Measurements from ENCODE around the gene MAP3K8. TPM values are rescaled to one million over a fixed set of nuclear protein-coding genes. Genes with fewer than 3 reads are reported as not detected.

Gene MAP3K8
- total RNA-seq, 1 experiment from 2014 or later: 4.8 TPM

GRCh38 chr10:30489346-30489745, 55.4 kb downstream of the MAP3K8 start:
- ChIA-PET CTCF (interaction anchor here (0.7 kb wide), 1 partner anchor 1808 kb away, joined by 3 read pairs; no protein-coding TSS in a partner anchor), POLR2A (no interaction called here)
- no peaks in the 10 kb centered on the region for H3K27me3 ChIP-seq (ENCODE audit: control insufficient read depth, insufficient read depth, low read length)
- TF ChIP-seq CTCF (IDR thresholded peaks at IDR 0.05): no peak
- TF ChIP-seq TCF7L2 (IDR thresholded peaks at IDR 0.05; ENCODE audit: low read depth, low read length): no peak
- no peak for TF ChIP-seq POLR2AphosphoS5 (IDR thresholded peaks at IDR 0.05; ENCODE audit: low read depth, low read length)
- TF ChIP-seq, protein P1, sequence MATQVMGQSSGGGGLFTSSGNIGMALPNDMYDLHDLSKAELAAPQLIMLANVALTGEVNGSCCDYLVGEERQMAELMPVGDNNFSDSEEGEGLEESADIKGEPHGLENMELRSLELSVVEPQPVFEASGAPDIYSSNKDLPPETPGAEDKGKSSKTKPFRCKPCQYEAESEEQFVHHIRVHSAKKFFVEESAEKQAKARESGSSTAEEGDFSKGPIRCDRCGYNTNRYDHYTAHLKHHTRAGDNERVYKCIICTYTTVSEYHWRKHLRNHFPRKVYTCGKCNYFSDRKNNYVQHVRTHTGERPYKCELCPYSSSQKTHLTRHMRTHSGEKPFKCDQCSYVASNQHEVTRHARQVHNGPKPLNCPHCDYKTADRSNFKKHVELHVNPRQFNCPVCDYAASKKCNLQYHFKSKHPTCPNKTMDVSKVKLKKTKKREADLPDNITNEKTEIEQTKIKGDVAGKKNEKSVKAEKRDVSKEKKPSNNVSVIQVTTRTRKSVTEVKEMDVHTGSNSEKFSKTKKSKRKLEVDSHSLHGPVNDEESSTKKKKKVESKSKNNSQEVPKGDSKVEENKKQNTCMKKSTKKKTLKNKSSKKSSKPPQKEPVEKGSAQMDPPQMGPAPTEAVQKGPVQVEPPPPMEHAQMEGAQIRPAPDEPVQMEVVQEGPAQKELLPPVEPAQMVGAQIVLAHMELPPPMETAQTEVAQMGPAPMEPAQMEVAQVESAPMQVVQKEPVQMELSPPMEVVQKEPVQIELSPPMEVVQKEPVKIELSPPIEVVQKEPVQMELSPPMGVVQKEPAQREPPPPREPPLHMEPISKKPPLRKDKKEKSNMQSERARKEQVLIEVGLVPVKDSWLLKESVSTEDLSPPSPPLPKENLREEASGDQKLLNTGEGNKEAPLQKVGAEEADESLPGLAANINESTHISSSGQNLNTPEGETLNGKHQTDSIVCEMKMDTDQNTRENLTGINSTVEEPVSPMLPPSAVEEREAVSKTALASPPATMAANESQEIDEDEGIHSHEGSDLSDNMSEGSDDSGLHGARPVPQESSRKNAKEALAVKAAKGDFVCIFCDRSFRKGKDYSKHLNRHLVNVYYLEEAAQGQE (IDR thresholded peaks at IDR 0.05; ENCODE audit: insufficient read depth in 1 of 2, low read depth in 2 of 2, low read length in 1 of 2): no peak
- TF ChIP-seq SIN3A (IDR thresholded peaks at IDR 0.05; ENCODE audit: borderline replicate concordance, insufficient read depth, low read depth, low read length): no peak
- H3K36me3 ChIP-seq (ENCODE audit: control insufficient read depth, insufficient read depth, low read length): no peaks in the 10 kb centered on the region
- no TSS peak for BruUV-seq (replicated peaks)
- intact Hi-C loops (cut with micrococcal nuclease; ENCODE audit: unreplicated experiment): no loop called here
- H3K9me3 ChIP-seq (ENCODE audit: control insufficient read depth, insufficient read depth, low read depth, low read length): no peaks in the 10 kb centered on the region
- DNase-seq (ENCODE audit: low read depth, low spot score): no peak
- H3K4me3 ChIP-seq (ENCODE audit: low read depth in 2 of 2, low read length in 2 of 2): no peak overlapping the region
- no peak for ATAC-seq
- H3K4me1 ChIP-seq (ENCODE audit: control insufficient read depth, insufficient read depth, low read length): no peaks in the 10 kb centered on the region
- H3K27ac ChIP-seq (ENCODE audit: low read length): no peak overlapping the region
- in situ Hi-C loops (cut with HindIII; ENCODE audit: low pct_unique_long_range_greater_than_20kb, low sequenced_read_pairs): no loop called here

DNA sequence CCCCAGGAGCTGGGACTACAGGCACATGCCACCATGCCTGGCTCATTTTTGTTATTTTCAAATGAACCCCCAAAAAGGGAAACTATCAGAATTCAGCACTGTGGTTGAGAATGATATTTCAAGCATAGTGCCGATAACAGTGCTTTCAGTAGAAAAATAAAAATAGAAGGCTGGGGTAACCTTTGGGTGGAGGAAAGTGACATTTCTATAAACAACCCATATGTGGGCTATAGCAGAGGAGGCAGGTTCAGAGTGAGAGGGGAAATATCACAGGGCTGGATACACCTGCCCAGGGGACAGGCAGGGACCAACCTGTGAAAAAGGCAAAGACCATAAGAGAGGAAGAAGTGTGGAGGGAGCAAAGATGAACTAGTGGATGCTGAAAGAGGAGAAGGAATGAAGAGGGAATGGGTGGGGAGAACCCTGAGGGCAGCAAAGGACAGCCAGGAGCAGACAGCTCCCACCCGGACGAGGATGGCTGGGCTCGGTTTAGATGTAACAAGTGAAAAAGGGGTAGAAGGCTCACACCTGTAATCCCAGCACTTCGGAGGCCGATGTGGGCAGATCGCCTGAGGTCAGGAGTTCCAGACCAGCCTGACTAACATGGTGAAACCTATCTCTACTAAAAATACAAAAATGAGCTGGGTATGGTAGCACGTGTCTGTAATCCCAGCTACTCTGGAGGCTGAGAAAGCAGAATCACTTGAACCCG, 56.5 kb downstream of the MAP3K8 start:
- Histone ChIP-seq H3K9me3 (ENCODE audit: control insufficient read depth, insufficient read depth, low read depth, low read length) (no peaks in the 10 kb centered on the region), H3K4me3 (ENCODE audit: low read depth in 2 of 2, low read length in 2 of 2) (no peak overlapping the region), H3K27ac (ENCODE audit: low read length) (no peak overlapping the region), H3K36me3 (ENCODE audit: control insufficient read depth, insufficient read depth, low read length) (no peaks in the 10 kb centered on the region), H3K27me3 (ENCODE audit: control insufficient read depth, insufficient read depth, low read length) (no peaks in the 10 kb centered on the region), H3K4me1 (ENCODE audit: control insufficient read depth, insufficient read depth, low read length) (no peaks in the 10 kb centered on the region)
- TF ChIP-seq TCF7L2 (IDR thresholded peaks at IDR 0.05; ENCODE audit: low read depth, low read length): no peak
- no peak for TF ChIP-seq POLR2AphosphoS5 (IDR thresholded peaks at IDR 0.05; ENCODE audit: low read depth, low read length)
- TF ChIP-seq SIN3A (IDR thresholded peaks at IDR 0.05; ENCODE audit: borderline replicate concordance, insufficient read depth, low read depth, low read length): no peak
- TF ChIP-seq, protein P1 (IDR thresholded peaks at IDR 0.05; ENCODE audit: insufficient read depth in 1 of 2, low read depth in 2 of 2, low read length in 1 of 2): no peak
- TF ChIP-seq CTCF (IDR thresholded peaks at IDR 0.05): no peak
- ChIA-PET CTCF (no interaction called here), POLR2A (interaction anchor here (0.6 to 0.7 kb wide), 2 partner anchors 40 to 86 kb away, joined by 4 to 22 read pairs; no protein-coding TSS in a partner anchor)
- no peak for ATAC-seq
- no TSS peak for BruUV-seq (replicated peaks)
- in situ Hi-C loops (cut with HindIII; ENCODE audit: low pct_unique_long_range_greater_than_20kb, low sequenced_read_pairs) (no loop called here), intact Hi-C loops (cut with micrococcal nuclease; ENCODE audit: unreplicated experiment) (no loop called here)
- DNase-seq (ENCODE audit: low read depth, low spot score): no peak

Measured in Panc1 (cell line).